ENCODE results near the gene KIF17.

Gene KIF17

GRCh38 chr1:20717452-20718342 is at the start of gene KIF17:
KIF17 (minus strand) TSS chr1:20718007; CDS start chr1:20717706, 301 bp downstream.
- peak in 1 of 2 donors; percentile 50 for DNase-seq (ENCODE audit: low read depth in 1 of 2, low spot score in 1 of 2)

GRCh38 chr1:20767271-20767670 is 49.5 kb upstream of the KIF17 start:
- DNase-seq (ENCODE audit: low read depth in 1 of 2, low spot score in 1 of 2), result no peak

GRCh38 chr1:20763417-20763816 is 45.6 kb upstream of the KIF17 start:
- DNase-seq (ENCODE audit: low read depth in 1 of 2, low spot score in 1 of 2), result no peak

- no peak for DNase-seq (ENCODE audit: low read depth in 1 of 2, low spot score in 1 of 2)
Observed at GRCh38 chr1:20760322-20760721, 42.5 kb upstream of the KIF17 start.

GRCh38 chr1:20753589-20753988 is 35.8 kb upstream of the KIF17 start:
- DNase-seq (ENCODE audit: low read depth in 1 of 2, low spot score in 1 of 2), result no peak

DNA sequence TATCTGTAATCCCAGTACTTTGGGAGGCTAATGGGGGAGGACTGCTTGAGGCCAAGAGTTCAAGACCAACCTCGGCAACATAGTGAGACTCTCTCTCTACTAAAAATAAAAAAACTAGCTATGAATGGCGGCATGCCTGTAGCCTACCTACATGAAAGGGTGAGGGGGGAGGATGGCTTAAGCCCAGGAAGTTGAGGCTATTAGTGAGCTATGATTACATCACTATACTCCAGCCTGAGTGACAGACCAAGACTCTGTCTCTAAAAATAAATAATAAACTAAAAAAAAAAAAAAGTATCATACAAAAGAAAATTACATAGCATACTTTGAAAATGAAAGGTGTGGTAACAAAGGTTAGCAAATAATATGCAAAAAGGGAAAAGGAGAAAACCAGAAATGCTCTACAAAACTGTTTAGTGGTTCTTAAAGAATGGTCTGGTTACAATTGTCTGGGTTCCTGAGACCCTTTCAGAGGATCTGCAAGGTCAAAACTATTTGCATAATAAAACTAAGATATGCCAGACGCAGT is 33.7 kb upstream of the KIF17 start:
- no peak for DNase-seq (ENCODE audit: low read depth in 1 of 2, low spot score in 1 of 2)

- no peak for DNase-seq (ENCODE audit: low read depth in 1 of 2, low spot score in 1 of 2)
Observed at GRCh38 chr1:20742671-20743070, 24.9 kb upstream of the KIF17 start.

DNA sequence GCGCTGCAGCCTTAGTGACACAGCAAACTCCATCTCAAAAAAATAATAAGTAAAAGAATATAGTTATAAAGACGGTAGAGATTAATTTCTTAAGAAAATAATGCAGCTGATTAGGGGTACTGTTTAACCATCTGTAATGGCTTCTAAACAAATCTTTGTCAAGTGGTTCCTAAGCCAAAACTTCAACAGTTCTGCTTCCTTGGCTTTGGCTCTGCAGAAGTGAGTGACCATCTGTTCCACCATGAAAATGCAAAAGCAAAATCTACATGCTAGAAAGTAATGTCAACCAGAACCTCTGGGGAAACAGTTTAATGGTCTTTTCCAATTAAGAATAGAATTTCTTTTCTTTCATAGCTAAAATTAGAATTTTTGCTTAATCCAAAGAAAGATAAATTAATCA is 23.0 kb upstream of the KIF17 start:
- no peak for DNase-seq (ENCODE audit: low read depth in 1 of 2, low spot score in 1 of 2)

GRCh38 chr1:20739225-20739624 is 21.4 kb upstream of the KIF17 start:
- DNase-seq (ENCODE audit: low read depth in 1 of 2, low spot score in 1 of 2), result no peak

DNA sequence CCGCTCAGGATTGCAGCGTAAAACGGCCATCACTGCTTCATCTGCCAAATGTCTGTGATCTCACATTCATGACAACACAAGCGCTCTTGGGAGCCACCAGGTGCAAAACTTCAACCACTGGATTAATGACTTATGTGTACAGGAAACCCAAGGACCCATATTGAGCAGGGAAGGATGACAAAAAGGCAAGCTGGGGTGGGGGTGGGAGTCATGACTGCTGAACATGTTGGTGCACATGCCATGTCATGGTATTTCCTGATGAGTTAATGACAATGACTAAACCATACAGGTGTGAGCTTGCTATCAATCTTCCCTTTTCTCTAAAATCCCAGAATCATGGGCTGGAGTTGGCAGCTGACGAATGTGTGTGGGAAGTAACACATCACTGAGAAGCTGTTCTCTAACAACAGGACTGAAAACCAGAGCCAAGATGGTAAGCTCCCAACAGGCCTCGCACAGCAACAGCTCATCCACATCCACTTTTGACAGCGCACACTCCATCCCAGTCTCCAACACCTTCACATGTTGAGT is 17.8 kb upstream of the KIF17 start:
- DNase-seq (ENCODE audit: low read depth in 1 of 2, low spot score in 1 of 2), result no peak

DNA sequence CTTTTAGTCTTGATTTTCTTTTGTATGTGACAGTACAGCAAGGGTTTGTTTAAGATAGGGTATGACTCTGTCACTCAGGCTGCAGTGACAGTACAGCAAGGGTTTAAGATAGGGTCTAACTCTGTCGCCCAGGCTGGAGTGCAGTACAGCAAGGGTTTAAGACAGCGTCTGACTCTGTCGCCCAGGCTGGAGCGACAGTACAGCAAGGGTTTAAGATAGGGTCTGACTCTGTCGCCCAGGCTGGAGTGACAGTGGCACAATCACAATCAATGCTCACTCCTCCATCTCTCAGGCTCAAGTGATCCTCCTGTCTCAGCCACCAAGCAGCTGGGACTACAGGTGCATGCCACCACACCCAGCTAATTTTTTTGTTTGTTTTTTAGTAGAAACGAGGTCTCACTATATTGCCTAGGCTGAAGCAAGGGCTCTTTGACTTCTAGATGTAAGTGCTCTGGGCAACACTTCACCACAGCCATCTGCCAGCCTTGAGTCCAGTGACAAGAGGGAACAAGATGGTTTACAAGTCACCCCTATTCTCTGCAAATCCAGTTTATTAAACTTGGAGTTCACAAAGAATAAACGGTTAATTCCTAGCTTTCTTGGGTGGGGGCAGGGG is 15.7 kb upstream of the KIF17 start:
- no peak for DNase-seq (ENCODE audit: low read depth in 1 of 2, low spot score in 1 of 2)

GRCh38 chr1:20732588-20733359 is 15.0 kb upstream of the KIF17 start, which contains the start of gene SH2D5:
SH2D5 (minus strand) TSS chr1:20732703; CDS start chr1:20728044, 4,659 bp downstream.
- DNase-seq (ENCODE audit: low read depth in 1 of 2, low spot score in 1 of 2), result peak; percentile 44 to 45

DNA sequence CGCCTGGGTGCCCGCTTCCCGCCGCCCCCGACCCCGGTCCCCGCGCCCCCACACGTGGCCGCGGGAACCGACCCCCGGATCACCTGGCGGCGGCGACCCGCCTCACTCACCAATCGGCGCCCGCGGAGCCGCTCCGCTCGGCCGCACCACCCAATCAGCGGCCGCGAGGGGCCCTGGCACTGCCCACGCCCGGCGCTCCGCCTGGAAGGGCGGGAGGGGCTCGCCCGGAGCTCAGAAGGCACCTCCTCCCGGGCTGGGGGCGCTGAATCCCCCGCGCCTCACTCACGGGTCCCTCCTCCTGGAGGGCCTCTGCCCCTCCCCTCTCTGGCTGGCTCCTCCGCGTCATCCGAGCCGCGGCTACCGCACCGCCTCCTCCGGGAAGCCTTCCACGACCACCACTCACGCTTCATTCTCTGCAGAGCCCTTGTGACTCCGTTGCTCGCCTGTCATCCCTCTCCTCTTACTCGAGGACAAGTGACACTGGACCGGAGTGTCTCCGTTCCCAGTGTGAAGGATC is 14.3 kb upstream of the KIF17 start:
- peak in 1 of 2 donors; percentile 42 for DNase-seq (ENCODE audit: low read depth in 1 of 2, low spot score in 1 of 2)

GRCh38 chr1:20731057-20731991 is 13.5 kb upstream of the KIF17 start:
- no peak for DNase-seq (ENCODE audit: low read depth in 1 of 2, low spot score in 1 of 2)

GRCh38 chr1:20730690-20731056 is 12.9 kb upstream of the KIF17 start:
- no peak for DNase-seq (ENCODE audit: low read depth in 1 of 2, low spot score in 1 of 2)

DNA sequence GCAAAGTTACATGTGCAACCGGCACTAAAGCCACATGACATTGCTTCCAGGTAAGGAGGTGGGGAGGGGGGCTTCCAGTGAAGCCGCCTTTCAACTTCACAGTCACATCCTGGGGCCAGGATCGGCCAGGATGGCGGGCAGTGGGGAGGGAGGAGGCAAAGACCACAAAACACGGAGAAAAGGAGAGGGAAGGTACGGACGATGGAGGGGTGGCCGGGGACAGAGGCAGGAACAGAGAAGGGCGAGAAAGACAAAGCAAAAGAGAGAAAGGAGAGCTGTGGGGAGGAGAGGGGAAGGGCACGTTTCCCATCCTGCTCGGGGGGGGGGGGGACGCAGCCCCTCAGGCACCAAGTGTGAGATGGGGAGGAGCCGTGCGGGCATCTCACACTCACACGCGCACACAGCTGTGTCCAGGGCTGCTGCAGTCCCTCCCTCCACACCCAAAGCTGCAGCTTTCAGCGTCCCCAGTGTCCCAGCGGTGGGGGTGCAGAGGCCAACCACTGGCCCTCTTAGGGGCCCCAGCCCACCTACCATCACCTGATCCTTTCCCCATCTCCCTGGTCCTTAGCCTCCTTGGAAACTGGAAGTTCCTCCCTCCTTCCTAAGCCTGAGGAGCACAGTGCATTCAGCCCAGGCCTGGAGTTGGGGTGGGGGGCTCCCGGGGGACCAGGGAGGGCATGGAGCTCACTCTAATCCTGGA is 12.3 kb upstream of the KIF17 start:
- no peak for DNase-seq (ENCODE audit: low read depth in 1 of 2, low spot score in 1 of 2)

DNA sequence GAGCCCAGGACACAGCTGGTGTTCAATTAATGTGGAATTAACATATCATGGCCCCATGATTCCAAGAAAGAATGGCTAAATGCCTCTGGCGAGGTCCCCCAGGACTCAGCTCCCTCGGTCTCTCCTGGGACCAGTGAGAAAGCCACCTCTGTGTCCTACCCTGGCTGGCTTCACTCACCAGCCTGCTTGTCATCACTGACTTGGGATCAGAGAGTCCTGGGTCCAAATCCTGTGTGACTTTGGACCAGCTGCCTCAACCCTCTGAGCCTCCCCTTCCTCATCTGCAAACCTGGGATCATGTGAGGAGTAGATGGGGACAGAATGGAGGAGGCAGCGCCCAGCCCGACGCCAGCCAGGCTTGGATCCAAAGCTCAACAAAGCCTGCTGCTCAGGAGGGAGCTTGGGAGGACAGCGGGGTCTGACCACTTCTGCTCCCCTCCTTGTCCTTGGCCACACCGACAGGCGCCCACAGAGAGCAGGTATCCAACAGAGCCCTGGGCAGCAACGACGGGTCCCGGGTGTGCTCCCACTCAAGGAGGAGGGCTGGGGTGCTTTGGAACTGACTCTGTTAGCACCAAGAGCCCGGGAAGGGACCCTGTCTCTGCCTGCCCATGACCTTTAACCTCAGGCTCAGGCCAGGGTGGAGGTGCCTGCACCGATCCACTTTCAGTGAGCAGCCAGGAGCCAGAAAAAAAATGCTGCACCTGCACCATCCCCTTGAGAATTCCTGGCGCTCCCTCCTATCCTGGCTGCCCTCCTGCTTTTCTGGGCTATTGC is 11.5 kb upstream of the KIF17 start:
- no peak for DNase-seq (ENCODE audit: low read depth in 1 of 2, low spot score in 1 of 2)

DNA sequence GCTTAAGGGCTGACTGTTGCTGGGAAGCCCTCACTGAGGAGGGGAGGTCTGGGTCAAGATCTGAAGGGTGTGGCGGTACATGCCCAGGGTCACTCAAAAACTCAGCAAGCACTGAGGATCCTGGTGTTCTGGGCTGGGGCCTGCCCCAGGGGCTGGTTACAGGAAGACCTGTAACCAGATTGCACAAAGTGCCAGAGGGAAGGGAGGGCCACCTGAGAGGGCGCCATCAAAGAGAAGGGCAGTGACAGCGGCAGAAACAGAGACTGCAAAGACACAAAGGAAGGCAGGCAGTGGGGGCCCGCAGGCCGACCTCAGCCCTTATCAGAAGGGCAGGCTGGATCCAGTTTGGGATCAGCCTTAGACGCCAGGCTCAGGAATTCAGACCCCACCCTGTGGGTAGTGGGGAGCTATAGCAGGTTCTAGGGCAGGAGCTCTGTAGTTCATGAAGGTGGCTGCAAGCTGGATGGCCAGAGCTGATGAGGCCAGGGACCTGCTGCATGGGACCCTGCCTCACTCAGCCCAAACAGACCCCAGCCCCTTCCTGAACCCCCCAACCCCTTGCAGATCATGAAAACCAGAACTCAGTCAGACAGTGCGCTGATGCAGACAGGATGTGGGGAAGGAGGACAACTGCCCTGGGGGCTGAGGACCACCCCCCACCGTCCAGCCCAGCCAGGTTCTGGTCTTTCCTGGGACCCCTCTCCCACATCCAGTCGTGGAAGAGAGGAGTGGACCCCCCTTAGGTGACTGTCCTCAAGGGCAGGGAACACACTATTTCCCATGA is 10.8 kb upstream of the KIF17 start:
- no peak for DNase-seq (ENCODE audit: low read depth in 1 of 2, low spot score in 1 of 2)
